Measurements from ENCODE around the gene ORC5. TPM values are rescaled to one million over a fixed set of nuclear protein-coding genes. Genes with fewer than 3 reads are reported as not detected.

ORC5 gene
- polyA plus RNA-seq, 2 of the 4 experiments (the other 2 are of a cell fraction), result 17.8 to 28.4 TPM

DNA sequence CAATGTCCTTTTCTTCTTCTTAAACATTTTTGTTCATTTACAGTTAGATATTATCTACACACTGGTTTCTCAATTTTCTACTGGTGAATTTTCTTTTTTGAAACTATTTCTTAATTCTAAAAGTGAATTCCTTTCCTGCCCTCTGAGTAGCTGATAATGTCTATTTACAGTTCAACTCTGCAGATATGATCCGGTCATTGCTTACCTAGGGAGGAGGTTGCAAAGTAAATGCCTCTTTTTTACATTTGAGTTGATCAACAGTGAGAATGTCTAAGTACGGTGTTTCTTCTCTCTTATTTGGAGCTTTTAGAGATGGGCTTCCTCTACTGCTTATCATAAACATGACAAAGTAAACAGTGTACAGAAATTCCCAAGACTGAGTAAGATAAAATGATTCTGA is 20.6 kb upstream of the ORC5 start:
- peaks cover 11% of the 10 kb centered on the region for H3K4me1 ChIP-seq
- H3K9me3 ChIP-seq, result no peaks in the 10 kb centered on the region
- ATAC-seq (no peak), DNase-seq (ENCODE audit: low read depth in 1 of 2, low spot score in 1 of 2) (no peak), FAIRE-seq (no peak)
- no peak overlapping the region for H3K4me3 ChIP-seq
- H3K27ac ChIP-seq, result no peak overlapping the region
- H3K4me2 ChIP-seq, result no peak overlapping the region
- ChIA-PET CTCF (no interaction called here), POLR2A (no interaction called here)
- TF ChIP-seq, protein P1, sequence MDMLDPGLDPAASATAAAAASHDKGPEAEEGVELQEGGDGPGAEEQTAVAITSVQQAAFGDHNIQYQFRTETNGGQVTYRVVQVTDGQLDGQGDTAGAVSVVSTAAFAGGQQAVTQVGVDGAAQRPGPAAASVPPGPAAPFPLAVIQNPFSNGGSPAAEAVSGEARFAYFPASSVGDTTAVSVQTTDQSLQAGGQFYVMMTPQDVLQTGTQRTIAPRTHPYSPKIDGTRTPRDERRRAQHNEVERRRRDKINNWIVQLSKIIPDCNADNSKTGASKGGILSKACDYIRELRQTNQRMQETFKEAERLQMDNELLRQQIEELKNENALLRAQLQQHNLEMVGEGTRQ (IDR thresholded peaks at IDR 0.05), result no peak
- TF ChIP-seq RARB (CRISPR knock-in tag; IDR thresholded peaks at IDR 0.05) (no peak), HOXB13 (CRISPR knock-in tag; IDR thresholded peaks at IDR 0.05; ENCODE audit: low read depth) (no peak), ZC3H11A (IDR thresholded peaks at IDR 0.05) (no peak), CBX8 (IDR thresholded peaks at IDR 0.05) (no peak), HEYL (CRISPR knock-in tag; IDR thresholded peaks at IDR 0.05) (no peak), CEBPB (IDR thresholded peaks at IDR 0.05) (no peak), ESRRA (IDR thresholded peaks at IDR 0.05; ENCODE audit: borderline replicate concordance, low read length) (no peak), SMC3 (IDR thresholded peaks at IDR 0.05) (no peak), RAD21 (conservative IDR thresholded peaks at IDR 0.05 in 1 of 2, IDR thresholded peaks at IDR 0.05 in 1 of 2) (no peak), POLR2A (IDR thresholded peaks at IDR 0.05; ENCODE audit: low read length) (no peak), RNF2 (IDR thresholded peaks at IDR 0.05; ENCODE audit: borderline replicate concordance, low read depth) (no peak)
- TF ChIP-seq, protein P2, sequence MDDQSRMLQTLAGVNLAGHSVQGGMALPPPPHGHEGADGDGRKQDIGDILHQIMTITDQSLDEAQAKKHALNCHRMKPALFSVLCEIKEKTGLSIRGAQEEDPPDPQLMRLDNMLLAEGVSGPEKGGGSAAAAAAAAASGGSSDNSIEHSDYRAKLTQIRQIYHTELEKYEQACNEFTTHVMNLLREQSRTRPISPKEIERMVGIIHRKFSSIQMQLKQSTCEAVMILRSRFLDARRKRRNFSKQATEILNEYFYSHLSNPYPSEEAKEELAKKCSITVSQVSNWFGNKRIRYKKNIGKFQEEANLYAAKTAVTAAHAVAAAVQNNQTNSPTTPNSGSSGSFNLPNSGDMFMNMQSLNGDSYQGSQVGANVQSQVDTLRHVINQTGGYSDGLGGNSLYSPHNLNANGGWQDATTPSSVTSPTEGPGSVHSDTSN (IDR thresholded peaks at IDR 0.05), result no peak
- TF ChIP-seq, protein P3, sequence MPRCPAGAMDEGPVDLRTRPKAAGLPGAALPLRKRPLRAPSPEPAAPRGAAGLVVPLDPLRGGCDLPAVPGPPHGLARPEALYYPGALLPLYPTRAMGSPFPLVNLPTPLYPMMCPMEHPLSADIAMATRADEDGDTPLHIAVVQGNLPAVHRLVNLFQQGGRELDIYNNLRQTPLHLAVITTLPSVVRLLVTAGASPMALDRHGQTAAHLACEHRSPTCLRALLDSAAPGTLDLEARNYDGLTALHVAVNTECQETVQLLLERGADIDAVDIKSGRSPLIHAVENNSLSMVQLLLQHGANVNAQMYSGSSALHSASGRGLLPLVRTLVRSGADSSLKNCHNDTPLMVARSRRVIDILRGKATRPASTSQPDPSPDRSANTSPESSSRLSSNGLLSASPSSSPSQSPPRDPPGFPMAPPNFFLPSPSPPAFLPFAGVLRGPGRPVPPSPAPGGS (IDR thresholded peaks at IDR 0.05), result no peak
- TF ChIP-seq, protein P4, sequence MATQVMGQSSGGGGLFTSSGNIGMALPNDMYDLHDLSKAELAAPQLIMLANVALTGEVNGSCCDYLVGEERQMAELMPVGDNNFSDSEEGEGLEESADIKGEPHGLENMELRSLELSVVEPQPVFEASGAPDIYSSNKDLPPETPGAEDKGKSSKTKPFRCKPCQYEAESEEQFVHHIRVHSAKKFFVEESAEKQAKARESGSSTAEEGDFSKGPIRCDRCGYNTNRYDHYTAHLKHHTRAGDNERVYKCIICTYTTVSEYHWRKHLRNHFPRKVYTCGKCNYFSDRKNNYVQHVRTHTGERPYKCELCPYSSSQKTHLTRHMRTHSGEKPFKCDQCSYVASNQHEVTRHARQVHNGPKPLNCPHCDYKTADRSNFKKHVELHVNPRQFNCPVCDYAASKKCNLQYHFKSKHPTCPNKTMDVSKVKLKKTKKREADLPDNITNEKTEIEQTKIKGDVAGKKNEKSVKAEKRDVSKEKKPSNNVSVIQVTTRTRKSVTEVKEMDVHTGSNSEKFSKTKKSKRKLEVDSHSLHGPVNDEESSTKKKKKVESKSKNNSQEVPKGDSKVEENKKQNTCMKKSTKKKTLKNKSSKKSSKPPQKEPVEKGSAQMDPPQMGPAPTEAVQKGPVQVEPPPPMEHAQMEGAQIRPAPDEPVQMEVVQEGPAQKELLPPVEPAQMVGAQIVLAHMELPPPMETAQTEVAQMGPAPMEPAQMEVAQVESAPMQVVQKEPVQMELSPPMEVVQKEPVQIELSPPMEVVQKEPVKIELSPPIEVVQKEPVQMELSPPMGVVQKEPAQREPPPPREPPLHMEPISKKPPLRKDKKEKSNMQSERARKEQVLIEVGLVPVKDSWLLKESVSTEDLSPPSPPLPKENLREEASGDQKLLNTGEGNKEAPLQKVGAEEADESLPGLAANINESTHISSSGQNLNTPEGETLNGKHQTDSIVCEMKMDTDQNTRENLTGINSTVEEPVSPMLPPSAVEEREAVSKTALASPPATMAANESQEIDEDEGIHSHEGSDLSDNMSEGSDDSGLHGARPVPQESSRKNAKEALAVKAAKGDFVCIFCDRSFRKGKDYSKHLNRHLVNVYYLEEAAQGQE (IDR thresholded peaks at IDR 0.05), result no peak
- TF ChIP-seq, protein P5, sequence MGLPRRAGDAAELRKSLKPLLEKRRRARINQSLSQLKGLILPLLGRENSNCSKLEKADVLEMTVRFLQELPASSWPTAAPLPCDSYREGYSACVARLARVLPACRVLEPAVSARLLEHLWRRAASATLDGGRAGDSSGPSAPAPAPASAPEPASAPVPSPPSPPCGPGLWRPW (IDR thresholded peaks at IDR 0.05), result no peak
- TF ChIP-seq, protein P6, sequence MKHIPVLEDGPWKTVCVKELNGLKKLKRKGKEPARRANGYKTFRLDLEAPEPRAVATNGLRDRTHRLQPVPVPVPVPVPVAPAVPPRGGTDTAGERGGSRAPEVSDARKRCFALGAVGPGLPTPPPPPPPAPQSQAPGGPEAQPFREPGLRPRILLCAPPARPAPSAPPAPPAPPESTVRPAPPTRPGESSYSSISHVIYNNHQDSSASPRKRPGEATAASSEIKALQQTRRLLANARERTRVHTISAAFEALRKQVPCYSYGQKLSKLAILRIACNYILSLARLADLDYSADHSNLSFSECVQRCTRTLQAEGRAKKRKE (CRISPR knock-in tag; IDR thresholded peaks at IDR 0.05; ENCODE audit: low read depth), result no peak
- WGBS (ENCODE audit: missing lambda C conversion rate), result 8% methylated on average over 2 of the region's 2 CpGs

DNA sequence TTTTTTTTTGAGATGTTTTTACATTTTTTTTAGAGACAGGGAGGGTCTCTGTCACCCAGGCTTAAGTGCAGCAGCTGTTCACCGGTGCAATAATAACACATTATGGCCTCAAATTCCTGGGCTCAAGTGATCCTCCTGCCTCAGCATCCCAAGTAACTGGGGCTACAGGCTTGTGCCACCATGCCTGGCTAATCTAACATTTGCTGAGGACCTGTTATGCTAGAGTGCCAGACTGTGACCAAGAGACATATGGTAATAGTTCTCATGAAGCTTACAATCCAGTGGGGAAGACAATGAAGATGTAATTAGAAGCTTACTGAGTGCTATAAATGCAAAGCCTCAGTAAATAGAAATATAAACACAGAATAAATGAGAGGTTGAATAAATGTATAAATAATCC is 17.6 kb upstream of the ORC5 start:
- Histone ChIP-seq H3K4me2 (no peak overlapping the region), H3K4me1 (peaks cover 11% of the 10 kb centered on the region), H3K9me3 (no peaks in the 10 kb centered on the region), H3K4me3 (no peak overlapping the region), H3K27ac (no peak overlapping the region)
- 79% methylated on average over 1 of the region's 1 CpG for WGBS (ENCODE audit: missing lambda C conversion rate)
- no peak for ATAC-seq
- FAIRE-seq, result no peak
- POLR2A ChIA-PET, result no interaction called here
- no peak for DNase-seq (ENCODE audit: low read depth in 1 of 2, low spot score in 1 of 2)
- CTCF ChIA-PET, result interaction anchor here (1.1 to 1.2 kb wide), 2 partner anchors 17 to 43 kb away, joined by 3 read pairs; partner anchors contain the start of gene ORC5
- TF ChIP-seq GATA3 (IDR thresholded peaks at IDR 0.05; ENCODE audit: borderline replicate concordance) (no peak), ZFP36 (IDR thresholded peaks at IDR 0.05; ENCODE audit: borderline replicate concordance, partially characterized antibody) (no peak), HDAC2 (IDR thresholded peaks at IDR 0.05) (no peak), FOSB (CRISPR knock-in tag; IDR thresholded peaks at IDR 0.05) (no peak), HEYL (CRISPR knock-in tag; IDR thresholded peaks at IDR 0.05) (no peak)
- TF ChIP-seq, protein P2 (IDR thresholded peaks at IDR 0.05), result no peak
- TF ChIP-seq, protein P7, sequence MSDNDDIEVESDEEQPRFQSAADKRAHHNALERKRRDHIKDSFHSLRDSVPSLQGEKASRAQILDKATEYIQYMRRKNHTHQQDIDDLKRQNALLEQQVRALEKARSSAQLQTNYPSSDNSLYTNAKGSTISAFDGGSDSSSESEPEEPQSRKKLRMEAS (IDR thresholded peaks at IDR 0.05), result no peak
- TF ChIP-seq, protein P8, sequence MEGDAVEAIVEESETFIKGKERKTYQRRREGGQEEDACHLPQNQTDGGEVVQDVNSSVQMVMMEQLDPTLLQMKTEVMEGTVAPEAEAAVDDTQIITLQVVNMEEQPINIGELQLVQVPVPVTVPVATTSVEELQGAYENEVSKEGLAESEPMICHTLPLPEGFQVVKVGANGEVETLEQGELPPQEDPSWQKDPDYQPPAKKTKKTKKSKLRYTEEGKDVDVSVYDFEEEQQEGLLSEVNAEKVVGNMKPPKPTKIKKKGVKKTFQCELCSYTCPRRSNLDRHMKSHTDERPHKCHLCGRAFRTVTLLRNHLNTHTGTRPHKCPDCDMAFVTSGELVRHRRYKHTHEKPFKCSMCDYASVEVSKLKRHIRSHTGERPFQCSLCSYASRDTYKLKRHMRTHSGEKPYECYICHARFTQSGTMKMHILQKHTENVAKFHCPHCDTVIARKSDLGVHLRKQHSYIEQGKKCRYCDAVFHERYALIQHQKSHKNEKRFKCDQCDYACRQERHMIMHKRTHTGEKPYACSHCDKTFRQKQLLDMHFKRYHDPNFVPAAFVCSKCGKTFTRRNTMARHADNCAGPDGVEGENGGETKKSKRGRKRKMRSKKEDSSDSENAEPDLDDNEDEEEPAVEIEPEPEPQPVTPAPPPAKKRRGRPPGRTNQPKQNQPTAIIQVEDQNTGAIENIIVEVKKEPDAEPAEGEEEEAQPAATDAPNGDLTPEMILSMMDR (IDR thresholded peaks at IDR 0.05), result no peak
